Jurkat, Clone E6-1 (cell line): ENCODE data around the gene MYL11.

Experiments
- DNase-seq: peaks from one replicate; pipeline ENCODE4 v3.0.0-alpha.2; 2011; ENCODE audit warnings: low read depth, low spot score
- H3K4me3 ChIP-seq: 2 replicates; pipeline ENCODE4 v1.5.1; 2011; ENCODE audit warnings: mild to moderate bottlenecking, low read length, control low read depth, moderate library complexity

MYL11 gene

DNA sequence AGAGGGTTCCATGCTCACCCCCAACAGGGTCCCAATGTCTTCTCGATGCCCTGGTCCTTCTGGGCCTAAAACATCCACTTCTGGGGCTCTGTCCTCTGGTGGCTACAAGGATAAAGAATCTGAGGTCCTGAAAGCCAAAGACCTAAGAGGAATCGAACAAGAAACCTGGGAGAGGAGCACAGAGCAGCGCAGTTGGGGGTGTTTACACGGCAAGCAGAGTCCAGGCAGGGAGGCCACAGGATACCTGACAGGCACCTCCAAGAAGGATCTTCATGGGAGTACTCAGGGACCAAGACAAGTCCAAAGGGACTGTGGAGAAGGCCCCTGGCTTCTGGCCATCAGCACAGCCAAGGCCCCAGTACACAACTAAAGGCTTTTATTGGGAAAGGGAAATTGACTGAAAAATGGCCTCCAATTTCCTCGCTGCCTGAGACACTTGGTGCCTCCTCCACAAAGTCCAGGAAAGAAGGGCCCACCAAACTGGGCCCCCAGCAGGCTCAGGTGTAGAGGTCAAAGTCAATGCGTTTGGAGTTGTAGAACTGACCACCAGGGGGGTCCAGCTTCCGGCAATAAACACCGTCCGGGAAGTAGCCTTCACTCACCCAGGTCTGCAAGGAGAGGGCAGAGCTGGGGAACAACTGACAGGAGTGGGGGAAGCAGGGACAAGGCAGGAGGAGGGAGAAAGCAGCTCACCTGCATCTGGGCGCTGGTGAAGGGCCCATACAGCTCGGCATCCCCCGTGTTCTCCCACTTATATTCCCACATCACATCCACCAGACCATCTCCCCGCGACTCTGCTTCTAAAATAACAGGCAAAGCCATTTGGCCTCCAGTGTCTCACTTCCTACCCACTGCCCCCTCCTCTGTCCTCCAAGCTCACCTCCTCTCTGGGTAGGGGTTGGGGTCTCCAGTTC, 21.9 kb upstream of the MYL11 start:
- H3K4me3 ChIP-seq = no peak overlapping the region
- no peak for DNase-seq

DNA sequence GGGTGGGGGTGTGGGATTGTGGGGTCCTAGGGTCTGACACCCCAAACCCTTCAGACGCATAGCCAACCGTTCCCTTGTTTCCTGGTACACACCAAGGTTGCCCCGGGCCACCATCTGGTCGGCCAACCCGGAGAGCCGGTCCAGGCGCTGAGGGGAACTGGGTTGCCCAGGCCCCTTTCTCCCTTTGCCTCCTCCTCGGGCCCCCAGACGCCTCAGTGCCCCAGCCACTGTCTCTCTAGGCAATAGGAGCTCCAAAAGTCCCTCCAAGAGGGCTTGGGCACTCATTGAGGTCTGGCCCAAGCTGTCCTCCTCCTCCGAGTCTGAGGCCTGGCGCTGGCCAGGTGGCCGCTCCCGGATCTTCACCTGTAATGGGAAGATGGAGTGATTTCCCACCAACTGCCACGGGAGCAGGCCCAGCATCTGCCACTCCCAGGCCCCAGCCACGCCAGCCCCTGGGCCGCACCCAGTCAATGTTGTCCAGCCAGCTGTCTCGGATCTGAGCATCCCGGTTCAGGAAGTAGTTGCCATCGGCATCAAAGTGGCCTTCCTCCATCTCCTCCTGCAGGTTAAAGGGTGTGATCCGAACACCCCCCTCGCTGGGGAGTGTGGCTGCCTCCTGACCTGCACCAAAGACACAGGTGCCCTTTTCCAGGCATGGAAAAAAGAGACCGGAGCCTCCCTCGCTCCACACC, 21.0 kb upstream of the MYL11 start:
- DNase-seq = no peak
- H3K4me3 ChIP-seq = peak overlapping the region; percentile 94

DNA sequence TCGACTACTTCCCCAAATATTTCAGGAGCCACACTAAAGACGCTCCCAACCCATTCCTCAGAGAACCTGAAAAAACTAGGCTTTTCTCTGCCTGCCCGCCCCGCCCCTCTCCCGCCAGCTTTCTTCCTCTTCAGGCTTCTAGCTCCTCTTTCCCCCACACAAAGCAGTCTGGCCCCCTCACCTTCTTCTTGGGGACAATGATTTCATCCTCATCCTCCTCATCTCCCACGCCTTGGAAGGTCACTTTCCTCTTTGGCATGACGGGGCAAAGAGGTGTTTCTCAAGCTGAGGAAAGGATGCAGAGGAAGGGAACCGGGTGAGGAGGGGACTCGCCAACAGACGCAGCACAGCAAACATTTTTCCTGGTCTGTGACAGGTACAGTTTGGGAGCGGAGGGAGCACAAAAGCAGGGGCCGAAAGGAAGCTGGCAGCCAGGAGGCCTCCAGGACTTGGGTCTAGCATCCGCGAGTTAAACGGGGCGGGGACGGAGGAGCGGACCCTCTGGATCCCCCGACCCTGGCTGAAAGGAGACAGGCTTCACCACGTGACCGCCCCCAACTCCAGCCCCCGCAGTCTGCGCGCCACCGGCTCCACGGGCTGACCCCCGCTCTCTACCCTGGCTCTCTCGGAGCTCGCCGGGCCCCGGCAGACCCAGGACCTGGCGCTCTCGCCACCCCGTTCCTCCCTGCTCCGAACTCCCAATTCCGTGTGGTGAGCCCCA, 20.0 kb upstream of the MYL11 start:
- peak overlapping the region; percentile 94 for H3K4me3 ChIP-seq
- no peak for DNase-seq

DNA sequence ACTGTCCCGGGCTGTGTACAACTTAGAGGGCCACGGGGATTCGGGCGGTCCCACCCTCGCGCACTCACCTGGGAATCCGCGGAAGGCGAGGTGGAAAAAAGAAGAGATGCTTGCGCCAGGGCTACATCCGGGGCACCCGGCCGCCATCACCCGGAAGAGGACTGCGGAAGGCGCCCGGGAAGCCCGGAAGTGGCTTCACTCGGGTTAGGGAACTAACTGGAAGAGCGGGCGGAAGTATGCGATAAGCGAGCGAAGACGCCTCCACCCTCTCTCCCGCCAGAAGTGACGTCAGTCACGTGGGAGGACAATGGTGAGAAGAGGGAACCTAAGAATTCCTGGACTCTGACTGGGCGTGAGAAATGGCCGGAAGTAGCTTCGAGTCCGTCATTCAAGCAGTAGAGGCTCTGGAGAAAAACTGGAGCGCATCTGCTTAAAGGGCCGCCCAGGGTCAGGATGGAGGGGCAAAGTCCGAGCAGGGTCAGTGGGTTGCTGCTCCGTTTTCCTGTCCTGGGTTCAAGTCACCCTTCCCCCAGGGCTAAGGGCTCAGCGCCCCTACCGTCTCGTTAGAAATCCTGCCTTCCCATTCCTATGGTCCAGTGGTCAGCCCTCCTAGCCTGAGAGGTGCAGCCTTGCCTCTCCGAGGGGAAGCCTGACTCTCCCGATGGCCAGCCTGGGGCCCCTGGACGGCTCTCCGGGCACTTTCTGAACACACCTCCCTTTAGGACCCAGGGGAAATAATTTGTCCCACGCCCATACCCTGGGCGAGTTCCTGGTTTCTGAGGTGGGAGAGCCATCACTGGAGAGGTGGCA, 19.3 kb upstream of the MYL11 start, which contains the start of gene CD2BP2:
TSS of gene CD2BP2 (minus strand) at position 165 of the 810 bp plus-strand sequence. CDS start 627 bp downstream, outside the sequence.
- DNase-seq = peak; percentile 95
- H3K4me3 ChIP-seq = peak within 1 kb of the TSS; percentile 94

DNA sequence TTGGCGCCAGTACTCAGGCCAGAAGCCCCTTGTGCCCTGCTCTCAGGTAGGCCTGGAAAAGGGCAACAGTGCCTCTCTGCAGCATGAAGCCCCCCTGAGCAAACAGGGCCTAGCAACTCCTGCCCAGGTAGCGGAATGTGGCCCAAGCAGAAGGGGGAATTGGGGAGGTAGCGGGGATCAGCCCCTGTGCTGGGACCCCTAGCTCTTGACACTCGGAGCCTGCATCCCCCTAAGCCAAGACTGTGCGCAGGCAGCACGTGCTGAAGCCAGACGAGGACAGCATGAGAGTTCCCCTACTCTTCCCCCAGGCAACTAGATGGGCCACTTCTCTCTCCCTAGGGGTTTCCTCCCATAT, 18.7 kb upstream of the MYL11 start:
- H3K4me3 ChIP-seq = peak overlapping the region; percentile 94
- no peak for DNase-seq

DNA sequence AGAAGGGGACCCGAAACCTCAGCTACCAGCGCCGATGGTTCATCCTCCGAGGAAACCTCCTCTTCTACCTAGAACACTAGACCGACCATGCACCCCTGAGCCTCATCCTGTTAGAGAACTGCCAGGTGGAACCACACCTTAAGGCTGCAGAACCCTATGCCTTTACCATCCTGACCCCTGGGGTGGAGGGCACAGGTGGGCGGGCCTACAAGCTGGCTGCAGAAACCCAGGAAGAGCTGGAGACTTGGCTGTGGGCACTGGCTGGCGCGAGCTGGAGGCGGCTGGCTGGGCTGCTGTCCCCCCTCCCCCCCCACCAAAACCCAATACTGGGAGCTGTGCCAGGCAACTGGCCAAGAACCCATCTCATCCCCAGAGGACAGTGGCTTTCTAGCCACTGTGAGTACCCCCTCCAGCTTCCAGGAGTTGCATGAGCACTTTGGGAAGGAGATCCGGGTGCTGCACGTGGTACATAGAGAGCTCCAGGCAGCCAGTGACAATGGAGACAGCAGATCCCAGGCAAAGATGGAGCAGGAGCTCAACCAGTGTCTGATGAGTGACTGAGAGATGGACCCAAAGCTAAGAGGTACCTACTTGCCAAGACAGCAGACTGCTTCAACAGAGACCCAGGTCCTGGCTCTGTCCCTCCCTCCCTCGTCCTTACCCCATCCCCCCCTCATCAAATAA, 18.1 kb upstream of the MYL11 start:
- no peak for DNase-seq
- H3K4me3 ChIP-seq = peak overlapping the region; percentile 94

DNA sequence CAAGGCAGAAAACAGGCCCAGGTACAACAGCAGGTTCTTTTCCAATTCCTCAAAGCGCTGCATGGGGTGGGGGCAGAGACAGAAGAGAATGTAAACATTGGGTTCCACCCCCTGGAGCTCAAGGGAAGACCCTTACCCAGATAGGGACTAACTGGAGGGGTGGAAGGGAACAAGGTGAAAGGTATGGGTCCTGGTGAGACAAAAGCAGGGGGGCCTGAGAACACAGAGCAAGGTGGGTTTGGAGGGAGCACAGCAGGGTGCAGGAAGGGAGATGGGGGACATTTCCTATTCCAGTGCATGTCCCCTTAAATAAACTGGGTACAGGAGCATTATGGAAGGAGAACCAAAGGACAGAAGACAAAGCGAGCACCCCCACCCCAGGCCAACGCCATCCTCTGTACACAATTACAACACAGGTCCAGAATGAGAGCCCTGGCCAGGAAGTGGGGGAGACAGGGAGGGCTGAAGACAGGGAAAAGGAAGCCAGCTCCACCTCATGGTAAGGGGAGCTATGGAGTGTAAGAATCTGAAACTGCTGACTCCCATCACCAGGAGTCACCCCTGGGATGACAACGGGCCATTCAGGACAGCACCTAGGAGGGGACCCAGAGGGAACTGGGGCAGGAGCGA, 17.4 kb upstream of the MYL11 start:
- no peak for DNase-seq
- no peak overlapping the region for H3K4me3 ChIP-seq

DNA sequence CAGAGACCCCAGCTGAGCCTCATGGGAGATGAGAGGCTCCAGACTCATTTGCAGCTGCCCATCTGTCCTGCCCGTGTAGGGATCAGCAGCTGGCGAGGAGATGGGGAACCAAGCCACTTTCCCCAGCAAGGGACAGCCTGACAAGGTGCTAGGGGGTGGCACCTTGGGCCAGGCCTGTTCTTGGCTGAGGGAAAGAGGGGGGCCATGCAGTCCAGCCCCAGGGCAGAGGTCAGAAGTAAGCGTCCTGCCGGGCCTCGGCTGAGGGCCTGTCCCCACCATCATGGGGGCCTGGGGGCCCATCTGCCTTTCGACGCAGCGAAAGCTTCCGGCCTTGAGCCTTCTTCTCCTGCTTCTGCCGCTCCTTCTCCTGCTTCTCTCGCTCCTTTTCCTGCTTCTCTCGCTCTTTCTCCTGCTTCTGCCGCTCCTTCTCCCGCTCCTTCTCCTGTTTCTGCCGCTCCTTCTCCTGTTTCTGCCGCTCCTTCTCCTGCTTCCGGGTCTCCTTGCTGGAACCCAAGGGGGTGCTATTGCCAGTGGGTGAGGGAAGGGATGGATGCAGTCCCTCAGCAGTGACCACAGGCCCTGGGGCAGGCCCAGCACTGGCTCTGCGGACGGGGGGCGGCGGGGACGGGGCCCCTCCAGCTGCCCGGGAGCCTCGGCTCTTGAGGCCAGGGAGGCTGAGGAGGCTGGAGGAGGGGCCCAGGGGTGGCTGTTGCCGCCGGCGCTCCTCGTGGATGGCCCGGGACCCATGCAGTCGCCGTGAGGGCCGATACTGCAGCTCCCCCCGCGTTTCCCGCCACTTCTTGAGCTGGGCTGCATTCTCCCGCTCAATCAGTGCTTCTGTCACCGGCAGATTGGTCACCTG, 16.7 kb upstream of the MYL11 start:
- DNase-seq = no peak
- no peak overlapping the region for H3K4me3 ChIP-seq

DNA sequence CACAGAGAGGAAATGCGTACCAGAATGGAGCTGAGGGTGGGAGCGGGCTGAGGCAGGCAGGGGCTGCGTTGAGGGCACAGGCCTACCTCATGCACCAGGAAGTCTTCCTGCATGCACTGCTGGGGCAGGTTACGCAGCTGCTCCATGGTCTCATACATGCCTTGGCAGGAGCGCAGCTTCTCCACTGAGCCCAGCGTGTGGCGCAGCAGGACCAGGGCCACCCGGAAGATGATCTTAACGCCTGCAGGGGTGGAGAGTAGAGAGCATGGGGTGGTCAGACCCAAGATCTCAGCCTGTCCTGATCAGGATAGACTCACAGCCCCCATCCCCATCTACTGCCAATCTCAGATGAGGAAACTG, 16.0 kb upstream of the MYL11 start:
- no peak overlapping the region for H3K4me3 ChIP-seq
- DNase-seq = no peak

DNA sequence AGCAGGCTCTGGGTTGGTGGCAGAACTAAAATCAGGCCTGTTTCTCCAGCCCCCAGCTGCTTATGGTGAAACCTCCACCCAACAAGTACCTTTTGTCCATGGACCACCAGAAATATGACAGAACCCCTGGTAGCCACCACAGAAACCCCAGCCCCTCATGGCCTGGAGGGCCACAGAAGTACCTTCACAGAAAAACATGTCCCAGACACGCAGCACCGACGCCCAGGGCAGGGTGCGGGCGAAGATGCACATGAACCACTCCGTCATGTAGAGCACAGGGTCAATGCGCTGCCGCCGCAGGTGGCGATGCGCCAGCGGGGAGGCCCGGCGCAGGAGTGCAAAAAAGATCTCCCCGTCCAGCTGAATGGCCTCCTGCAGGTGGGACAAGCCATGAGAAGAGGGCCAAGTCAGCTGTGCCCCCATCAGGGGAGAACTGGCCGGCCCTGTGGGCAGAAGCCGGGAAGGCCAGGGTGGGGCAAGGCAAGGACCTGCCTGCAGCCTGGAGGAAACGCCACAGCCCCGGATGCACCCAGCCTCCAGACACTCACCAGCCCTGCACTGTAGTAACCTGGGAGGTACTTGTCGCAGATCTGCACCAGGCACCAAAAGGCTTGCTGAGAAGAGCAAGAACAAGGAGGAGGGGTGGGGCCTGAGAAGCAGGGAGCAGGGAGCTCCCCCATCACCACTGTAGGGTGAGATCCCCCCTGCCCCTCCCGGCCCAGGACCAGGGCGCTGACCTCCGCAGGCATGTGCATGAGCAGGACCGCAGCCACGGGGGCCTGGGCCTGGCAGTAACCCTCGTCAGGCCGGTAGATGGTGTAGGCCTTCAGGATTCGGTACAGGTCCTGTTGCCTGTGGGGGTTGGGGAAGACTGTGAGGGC, 15.4 kb upstream of the MYL11 start:
- DNase-seq = no peak
- no peak overlapping the region for H3K4me3 ChIP-seq

DNA sequence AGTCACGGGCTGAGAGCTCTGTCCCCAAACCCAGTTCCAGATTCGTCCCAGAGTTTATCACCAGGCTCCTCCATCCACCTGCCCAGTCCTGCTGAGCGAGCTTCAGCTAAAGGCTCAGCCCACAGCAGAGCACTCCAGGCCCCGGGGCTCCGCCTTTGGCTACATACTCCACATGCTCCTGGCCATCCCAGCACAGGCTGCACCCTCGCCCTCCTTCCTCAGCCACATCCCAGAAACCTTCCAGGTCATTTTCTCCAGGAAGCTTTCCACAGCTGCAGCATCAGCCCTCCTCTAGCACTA, 14.8 kb upstream of the MYL11 start:
- no peak for DNase-seq
- H3K4me3 ChIP-seq = no peak overlapping the region

DNA sequence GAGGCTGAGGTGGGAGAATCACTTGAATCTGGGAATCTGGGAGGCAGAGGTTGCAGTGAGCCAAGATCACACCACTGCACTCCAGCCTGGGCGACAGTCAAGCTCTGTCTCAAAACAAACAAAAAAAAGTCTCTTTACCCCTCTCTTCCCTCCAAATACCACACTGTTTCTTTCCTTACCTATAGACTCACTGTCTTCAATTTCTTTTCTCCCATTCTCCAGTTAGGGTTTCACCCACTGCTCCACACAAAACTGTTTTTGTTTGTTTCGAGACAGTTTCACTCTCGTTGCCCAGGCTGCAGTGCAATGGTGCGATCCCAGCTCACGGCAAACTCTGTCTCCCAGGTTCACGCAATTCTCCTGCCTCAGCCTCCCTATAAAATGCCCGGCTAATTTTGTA, 13.4 kb upstream of the MYL11 start:
- no peak overlapping the region for H3K4me3 ChIP-seq

DNA sequence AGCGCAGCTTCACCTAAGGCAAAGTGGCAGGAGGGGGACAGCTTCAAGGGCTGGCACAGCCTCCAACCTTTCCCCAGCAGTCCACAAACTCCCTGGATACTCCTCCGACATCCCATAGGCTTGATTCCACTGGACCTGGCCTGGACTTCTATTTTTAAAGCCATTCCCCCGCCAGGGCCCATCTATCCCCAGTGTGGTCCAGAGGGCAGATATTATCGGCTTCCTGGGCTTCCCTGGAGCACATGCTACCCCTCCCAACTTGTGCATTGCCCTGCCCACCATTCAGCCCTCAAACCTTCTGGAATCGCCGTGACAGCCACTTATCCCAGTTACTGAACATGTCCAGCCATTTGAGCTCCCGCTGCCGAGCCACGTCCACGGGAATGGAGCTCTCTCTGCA, 9.4 kb upstream of the MYL11 start:
- DNase-seq = no peak
- H3K4me3 ChIP-seq = no peak overlapping the region

More for the DNA sequence above, 13.4 kb upstream of the MYL11 start:
- no peak for DNase-seq

DNA sequence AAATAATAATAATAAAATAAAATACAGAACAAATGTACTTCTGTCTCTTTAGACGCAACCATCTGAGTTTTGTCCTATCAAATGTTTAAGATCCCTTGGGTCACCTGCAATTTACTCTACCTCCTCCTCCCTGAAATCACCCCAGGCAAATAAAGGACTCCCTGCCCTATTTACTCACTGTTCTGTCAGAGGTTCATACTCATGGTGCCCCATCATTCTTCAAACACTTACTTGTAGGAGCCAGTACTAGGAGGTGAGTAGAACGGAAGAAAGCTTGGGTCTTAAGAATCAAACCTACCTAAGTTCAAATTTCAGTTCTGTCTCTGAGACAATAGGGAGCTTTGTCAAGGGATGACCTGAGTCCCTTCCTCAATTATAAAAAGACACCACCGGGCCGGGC, 8.1 kb upstream of the MYL11 start:
- no peak overlapping the region for H3K4me3 ChIP-seq
- no peak for DNase-seq

DNA sequence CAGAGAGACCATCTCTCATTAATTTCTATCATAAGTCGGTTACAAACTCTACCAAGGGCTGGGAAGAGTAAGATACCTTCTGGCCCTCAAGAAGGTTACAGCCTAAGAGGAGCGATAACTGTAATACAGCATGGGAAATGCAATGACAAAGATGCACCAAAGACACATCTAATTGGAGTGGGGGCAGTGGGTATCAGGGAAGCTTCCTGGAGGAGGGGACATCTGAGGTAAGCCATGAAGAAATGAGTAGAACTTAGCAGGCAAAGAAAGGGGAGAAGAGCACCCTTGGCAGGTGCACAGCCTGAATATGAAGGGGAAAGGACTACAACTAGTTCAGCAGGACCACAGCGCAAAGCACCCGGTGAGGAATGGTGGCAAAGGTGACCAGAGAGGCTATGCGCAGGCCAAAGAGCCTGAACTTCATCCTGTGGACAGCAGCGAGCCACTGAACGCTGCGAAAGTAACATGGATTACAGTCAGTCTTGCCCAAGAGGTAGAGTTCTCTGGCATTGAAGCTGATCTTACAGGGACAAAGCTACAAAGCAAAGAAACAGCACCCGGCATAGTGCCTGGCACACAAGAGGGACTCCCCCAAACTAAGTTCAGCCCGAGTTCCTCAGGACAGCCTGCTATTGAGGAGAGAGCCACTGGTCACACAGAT, 7.1 kb upstream of the MYL11 start:
- H3K4me3 ChIP-seq = no peak overlapping the region
- no peak for DNase-seq

DNA sequence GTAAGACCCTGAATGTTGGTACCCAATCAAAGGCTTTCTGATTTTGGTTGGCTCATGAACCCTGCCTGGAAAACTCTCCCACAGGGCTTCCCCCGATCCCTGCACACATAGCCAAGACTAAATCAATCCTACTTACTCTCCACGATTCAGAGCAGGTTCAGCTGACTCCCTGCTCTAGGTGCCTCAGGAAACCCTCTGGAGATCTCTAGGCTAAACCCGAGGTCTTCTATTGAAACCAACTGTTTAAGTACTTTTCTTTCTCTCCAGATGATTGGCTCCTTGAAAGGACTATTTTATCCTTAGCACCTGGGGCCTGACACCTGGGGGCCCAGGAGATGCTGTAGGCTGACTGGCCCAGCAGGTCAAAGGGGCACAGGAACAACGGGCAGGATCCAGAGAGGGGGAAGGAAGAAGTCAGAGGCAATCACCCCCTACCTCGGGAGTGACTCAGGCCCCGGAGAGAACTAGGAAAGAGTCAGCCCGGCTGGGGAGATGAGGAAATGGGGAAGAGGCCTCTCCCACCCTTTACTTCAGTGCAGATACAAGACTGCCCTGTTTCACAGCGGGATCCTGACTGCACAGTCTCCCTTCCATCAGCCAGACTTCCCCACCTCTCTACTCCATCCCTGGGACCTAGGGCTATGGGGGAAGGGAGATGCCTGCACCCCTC, 6.3 kb upstream of the MYL11 start:
- DNase-seq = no peak
- peak overlapping the region; percentile 76 for H3K4me3 ChIP-seq
